C4-2B (cell line): ENCODE measurements around the gene CTF1.

Experiments
- H3K27ac ChIP-seq: fragments of 450-650 bp; 2 replicates; pipeline ENCODE4 v1.5.1; 2017
- ZFX ChIP-seq: fragments of 450-650 bp; IDR thresholded peaks from 2 replicates; pipeline ENCODE4 v1.6.1; 2017
- TF ChIP-seq, protein P1 (sequence below): fragments of 450-650 bp; conservative IDR thresholded peaks from 2 replicates; pipeline ENCODE4 v1.5.1; 2017; ENCODE audit warnings: mild to moderate bottlenecking

CTF1 gene

DNA sequence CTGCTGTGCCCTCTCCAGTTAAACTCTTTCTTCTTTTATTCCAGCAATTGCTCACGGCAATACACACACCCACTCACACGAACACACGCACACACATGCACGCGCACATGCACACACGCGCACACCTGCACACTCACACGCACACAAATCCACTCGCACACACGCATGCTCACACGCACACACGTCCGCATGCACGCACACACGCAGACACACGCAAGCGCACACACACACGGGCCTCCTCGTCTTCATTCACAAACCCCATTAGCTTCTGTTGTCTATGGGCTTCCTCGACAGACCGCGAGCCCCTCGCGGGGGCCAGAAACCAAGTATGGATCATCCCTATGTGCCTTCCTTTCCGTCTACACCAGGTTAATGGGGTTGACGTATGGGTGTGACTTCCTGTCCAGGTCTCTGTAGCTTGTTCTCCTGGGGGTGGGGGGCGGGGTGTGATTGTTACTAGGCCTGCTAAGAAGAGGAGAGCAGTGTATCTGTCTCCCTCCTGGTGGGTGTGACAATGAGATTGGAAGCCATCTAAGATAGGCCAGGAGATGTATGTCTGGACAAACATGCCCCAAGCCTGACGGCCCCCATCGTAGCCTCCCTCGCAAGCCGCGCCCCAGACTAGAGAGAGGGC lies 670 bp upstream of the CTF1 start:
- TF ChIP-seq, protein P1, sequence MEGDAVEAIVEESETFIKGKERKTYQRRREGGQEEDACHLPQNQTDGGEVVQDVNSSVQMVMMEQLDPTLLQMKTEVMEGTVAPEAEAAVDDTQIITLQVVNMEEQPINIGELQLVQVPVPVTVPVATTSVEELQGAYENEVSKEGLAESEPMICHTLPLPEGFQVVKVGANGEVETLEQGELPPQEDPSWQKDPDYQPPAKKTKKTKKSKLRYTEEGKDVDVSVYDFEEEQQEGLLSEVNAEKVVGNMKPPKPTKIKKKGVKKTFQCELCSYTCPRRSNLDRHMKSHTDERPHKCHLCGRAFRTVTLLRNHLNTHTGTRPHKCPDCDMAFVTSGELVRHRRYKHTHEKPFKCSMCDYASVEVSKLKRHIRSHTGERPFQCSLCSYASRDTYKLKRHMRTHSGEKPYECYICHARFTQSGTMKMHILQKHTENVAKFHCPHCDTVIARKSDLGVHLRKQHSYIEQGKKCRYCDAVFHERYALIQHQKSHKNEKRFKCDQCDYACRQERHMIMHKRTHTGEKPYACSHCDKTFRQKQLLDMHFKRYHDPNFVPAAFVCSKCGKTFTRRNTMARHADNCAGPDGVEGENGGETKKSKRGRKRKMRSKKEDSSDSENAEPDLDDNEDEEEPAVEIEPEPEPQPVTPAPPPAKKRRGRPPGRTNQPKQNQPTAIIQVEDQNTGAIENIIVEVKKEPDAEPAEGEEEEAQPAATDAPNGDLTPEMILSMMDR: no peak
- no peak for TF ChIP-seq ZFX
- H3K27ac ChIP-seq: peak overlapping the region; percentile 93

DNA sequence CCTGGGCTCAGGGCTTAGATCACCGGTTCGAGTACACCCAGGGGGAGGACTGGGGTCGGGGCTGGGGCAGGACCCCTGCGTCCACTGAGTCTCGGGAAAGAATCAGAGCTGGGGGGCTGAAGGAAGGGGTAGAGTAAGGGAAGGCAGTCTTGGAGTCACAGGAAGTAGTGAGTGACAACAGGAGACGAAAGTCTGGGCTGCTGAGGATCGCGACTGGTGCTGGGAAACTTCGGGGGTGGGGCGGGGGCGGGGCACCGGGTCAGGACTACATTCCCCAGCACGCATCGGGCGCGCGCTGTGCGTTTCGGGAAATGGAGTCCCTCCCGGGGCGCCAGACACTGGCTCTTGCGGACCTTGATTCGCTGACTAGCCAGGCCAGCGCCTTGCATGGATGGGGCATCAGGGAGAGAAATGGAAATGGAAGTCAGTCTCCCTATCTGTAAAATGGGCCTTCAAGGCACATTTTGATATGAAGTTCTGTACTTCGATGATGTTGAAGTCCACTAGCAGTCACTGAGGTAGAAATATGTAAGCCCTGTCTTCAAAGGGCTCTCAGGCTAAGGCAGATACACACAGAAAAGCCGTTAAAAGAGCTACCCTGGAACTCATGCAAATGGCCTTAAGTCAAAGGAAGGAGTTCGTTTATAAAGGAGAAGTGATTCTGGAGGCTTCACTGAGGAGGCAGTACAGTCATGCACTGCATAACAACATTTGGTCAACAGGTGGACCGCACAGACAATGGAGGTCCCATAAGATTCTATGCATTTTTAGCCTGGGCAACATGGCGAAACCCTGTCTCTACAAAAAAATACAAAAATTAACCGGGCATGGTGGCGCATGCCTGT lies 697 bp downstream of the CTF1 start:
- no peak overlapping the region; the same call in 1 of the 2 replicates for H3K27ac ChIP-seq
- TF ChIP-seq, protein P1: no peak
- no peak for TF ChIP-seq ZFX

DNA sequence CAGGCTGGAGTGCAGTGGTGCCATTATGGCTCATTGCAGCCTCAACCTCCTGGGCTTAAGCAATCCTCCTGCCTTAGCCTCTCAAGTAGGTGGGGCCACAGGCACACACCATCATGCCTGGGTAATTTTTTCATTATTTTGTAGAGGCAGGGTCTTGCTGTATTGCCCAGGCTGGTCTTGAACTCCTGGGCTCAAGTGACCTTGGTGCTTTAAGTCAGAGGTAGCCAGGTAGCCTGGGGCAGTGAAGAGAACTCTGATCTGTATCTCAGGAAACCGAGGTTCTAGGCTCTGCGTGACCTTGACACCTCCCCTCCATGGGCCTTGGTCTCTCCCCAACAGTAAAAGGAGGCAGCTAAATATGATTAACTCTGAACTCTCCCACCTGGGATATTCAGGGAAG lies 3.4 kb downstream of the CTF1 start:
- TF ChIP-seq, protein P1: no peak
- no peak for TF ChIP-seq ZFX
- no peak overlapping the region for H3K27ac ChIP-seq

DNA sequence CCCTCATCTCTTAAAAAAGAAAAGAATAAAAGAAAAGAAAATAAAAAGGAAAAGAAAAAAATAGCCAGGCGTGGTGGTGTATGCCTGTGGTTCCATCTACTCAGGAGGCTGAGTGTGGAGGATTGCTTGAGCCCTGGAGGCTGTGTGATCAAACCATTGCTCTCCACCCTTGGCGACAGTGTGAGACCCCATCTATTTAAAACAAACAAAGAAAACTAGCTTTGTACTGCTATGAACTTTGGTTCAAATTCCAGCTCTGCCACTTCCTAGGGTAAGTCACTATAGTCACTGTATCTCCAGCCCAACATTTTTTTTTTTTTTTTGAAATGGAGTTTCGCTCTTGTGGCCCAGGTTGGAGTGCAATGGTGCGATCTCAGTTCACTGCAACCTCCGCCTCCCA lies 4.2 kb downstream of the CTF1 start:
- H3K27ac ChIP-seq: no peak overlapping the region
- TF ChIP-seq, protein P1: no peak
- TF ChIP-seq ZFX: no peak

DNA sequence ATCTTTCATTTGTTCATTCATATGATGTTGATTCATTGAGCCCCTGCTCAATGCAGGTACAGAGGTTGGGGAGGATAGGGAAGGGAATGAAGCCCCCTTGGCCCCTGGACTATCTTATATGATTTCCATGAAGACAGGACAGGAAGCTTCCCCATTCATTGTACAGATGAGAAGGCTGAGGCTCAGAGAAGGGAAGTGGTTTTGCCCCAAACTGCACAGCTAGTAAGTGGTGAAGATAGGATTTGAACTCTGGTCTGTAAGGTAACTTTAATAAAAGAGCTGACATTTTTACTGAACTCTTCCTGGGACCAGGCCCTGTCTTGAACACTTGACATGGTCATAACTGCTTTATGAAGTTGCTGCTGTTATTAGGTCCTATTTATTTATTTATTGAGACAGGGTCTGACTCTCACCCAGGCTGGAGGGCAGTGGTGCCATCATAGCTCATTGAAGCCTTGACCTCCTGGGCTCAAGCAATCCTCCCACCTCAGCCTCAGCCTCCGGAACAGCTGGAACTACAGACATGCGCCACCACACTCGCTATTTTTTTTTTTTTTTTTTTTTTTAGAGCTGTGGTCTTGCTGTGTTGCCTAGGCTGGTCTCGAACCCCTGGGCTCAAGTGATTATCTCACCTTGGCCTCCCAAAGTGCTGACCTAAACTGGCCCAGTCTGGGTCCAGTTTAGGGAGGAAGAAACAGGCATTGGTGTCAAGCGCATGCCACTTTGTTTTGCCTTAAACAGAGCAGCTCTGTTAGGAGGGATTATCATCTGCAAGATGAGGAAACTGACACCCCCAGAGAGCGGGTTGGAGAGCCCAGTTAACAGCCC lies 5.0 kb downstream of the CTF1 start:
- peak overlapping the region; percentile 73 for H3K27ac ChIP-seq
- TF ChIP-seq, protein P1: no peak
- TF ChIP-seq ZFX: no peak

DNA sequence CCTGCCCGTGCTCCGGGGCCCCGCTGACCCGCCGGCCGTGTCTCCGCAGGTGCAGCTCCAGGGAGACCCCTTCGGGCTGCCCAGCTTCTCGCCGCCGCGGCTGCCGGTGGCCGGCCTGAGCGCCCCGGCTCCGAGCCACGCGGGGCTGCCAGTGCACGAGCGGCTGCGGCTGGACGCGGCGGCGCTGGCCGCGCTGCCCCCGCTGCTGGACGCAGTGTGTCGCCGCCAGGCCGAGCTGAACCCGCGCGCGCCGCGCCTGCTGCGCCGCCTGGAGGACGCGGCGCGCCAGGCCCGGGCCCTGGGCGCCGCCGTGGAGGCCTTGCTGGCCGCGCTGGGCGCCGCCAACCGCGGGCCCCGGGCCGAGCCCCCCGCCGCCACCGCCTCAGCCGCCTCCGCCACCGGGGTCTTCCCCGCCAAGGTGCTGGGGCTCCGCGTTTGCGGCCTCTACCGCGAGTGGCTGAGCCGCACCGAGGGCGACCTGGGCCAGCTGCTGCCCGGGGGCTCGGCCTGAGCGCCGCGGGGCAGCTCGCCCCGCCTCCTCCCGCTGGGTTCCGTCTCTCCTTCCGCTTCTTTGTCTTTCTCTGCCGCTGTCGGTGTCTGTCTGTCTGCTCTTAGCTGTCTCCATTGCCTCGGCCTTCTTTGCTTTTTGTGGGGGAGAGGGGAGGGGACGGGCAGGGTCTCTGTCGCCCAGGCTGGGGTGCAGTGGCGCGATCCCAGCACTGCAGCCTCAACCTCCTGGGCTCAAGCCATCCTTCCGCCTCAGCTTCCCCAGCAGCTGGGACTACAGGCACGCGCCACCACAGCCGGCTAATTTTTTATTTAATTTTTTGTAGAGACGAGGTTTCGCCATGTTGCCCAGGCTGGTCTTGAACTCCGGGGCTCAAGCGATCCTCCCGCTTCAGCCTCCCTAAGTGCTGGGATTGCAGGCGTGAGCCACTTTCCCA lies 5.9 kb downstream of the CTF1 start:
- peak overlapping the region; percentile 73 for H3K27ac ChIP-seq
- peak; percentile 95 for TF ChIP-seq ZFX
- TF ChIP-seq, protein P1: peak; percentile 92
